HepG2 (cell line): Measurements from ENCODE around the gene FBXO11. TPM values are rescaled to one million over a fixed set of nuclear protein-coding genes. Genes with fewer than 3 reads are reported as not detected.

Experiments
- AKNA ChIP-seq: sonication (generic); formaldehyde crosslinking; IDR thresholded peaks from 2 replicates; pipeline ENCODE4 v1.4.0; 2020; ENCODE audit warnings: missing genetic modification reagents, borderline replicate concordance
- FOXA3 ChIP-seq: IDR thresholded peaks from 2 replicates; pipeline ENCODE4 v1.6.1; 2016; ENCODE audit warnings: missing genetic modification reagents, missing compliant biosample characterization
- MNT ChIP-seq: fragments of 450-650 bp; IDR thresholded peaks from 2 replicates; pipeline ENCODE4 v1.6.1; 2016
- MTERF4 ChIP-seq: sonication (generic); formaldehyde crosslinking; IDR thresholded peaks from 2 replicates; pipeline ENCODE4 v1.8.0; 2023; ENCODE audit warnings: mild to moderate bottlenecking, missing genetic modification reagents
- NCOA1 ChIP-seq: sonication (generic); formaldehyde crosslinking; IDR thresholded peaks from 2 replicates; pipeline ENCODE4 v1.9.0; 2021; ENCODE audit warnings: missing genetic modification reagents
- PBX3 ChIP-seq: sonication (generic); formaldehyde crosslinking; IDR thresholded peaks from 2 replicates; pipeline ENCODE4 v1.8.1; 2023; ENCODE audit warnings: missing genetic modification reagents, inconsistent platforms, borderline replicate concordance
- ZBTB3 ChIP-seq: sonication (generic); formaldehyde crosslinking; IDR thresholded peaks from 2 replicates; pipeline ENCODE4 v1.4.0; 2020; ENCODE audit warnings: low read depth, mild to moderate bottlenecking, moderate library complexity, missing genetic modification reagents, borderline replicate concordance
- ZHX2 ChIP-seq, 2 experiments: sonication (generic) in 1 of 2; formaldehyde crosslinking in 1 of 2; IDR thresholded peaks; 2 replicates each; pipeline versions ENCODE4 v1.6.1 to v1.9.0; 2014 to 2022; ENCODE audit warnings: antibody characterized with exemption in 1 of 2, borderline replicate concordance in 1 of 2, inconsistent platforms in 1 of 2, low read depth in 1 of 2, missing genetic modification reagents in 1 of 2
- ZNF235 ChIP-seq: sonication (generic); formaldehyde crosslinking; IDR thresholded peaks from 2 replicates; pipeline ENCODE4 v1.8.1; 2023; ENCODE audit warnings: mild to moderate bottlenecking, missing genetic modification reagents, borderline replicate concordance
- polyA plus RNA-seq, 8 experiments: library from polyadenylated mRNA; depleted of rRNA in 3 of 8; stranded (reverse) in 7 of 8; unstranded in 1 of 8; fragments of >200 nt; fragmentation: Illumina TruSeq in 4 of 8; extraction: Trizol in 4 of 8; gene quantifications; 2 replicates each; pipeline versions ENCODE4 v1.2.1 to v1.2.3, GENCODE V29; 2011 to 2016; ENCODE audit warnings: low read depth in 4 of 8, missing spikeins in 1 of 8, mixed read lengths in 1 of 8; ENCODE audit not compliant: insufficient read depth in 1 of 8
- total RNA-seq, 5 experiments: library from RNA; depleted of rRNA; stranded (reverse); fragments of >200 nt; fragmentation: Illumina TruSeq; extraction: Trizol; gene quantifications; 2 replicates each; pipeline ENCODE4 v1.2.3, GENCODE V29; 2016; ENCODE audit warnings: low read depth in 1 of 5

FBXO11 gene
- total and polyA plus RNA-seq, 2 of the 13 experiments (the other 11 are each of a cell fraction or from before 2014, with no cell fraction given): 27.9 to 47.6 TPM

- no peak for TF ChIP-seq ZHX2 (IDR thresholded peaks at IDR 0.05; ENCODE audit: low read depth)
- no peak for TF ChIP-seq ZHX2 (CRISPR knock-in tag; IDR thresholded peaks at IDR 0.05; ENCODE audit: borderline replicate concordance)
- TF ChIP-seq AKNA (CRISPR knock-in tag): no peak
- TF ChIP-seq ZNF235 (CRISPR knock-in tag): peak; percentile 3; the same call in 1 of the 2 replicates
- TF ChIP-seq FOXA3 (CRISPR knock-in tag): no peak
- no peak for TF ChIP-seq ZBTB3
- no peak for TF ChIP-seq MTERF4 (CRISPR knock-in tag)
- no peak for TF ChIP-seq NCOA1 (CRISPR knock-in tag)
- no peak for TF ChIP-seq PBX3 (CRISPR knock-in tag)
- TF ChIP-seq MNT: no peak
Measured at GRCh38 chr2:47783486-47784351, 122.6 kb downstream of the FBXO11 start (continued).
